ENCODE measurements around the gene C4orf50.

Gene C4orf50

GRCh38 chr4:5988086-5988845 is 30.0 kb downstream of the C4orf50 start:
- H3K9me2 ChIP-seq (replicated peaks; ENCODE audit: insufficient read depth, low read length), result no peaks in the 10 kb centered on the region
- H2AFZ ChIP-seq (ENCODE audit: low read length), result 0 out of 2 replicates have a peak overlapping the region, but pooled peaks have one; percentile 23
- H3K36me3 ChIP-seq (replicated peaks; ENCODE audit: insufficient read depth, low read length), result no peaks in the 10 kb centered on the region
- H3K27me3 ChIP-seq (replicated peaks; ENCODE audit: insufficient read depth, low read length), result peaks cover 3% of the 10 kb centered on the region; the same call in 1 of the 2 replicates
- H3K27ac ChIP-seq (ENCODE audit: low read length), result no peak overlapping the region
- DNase-seq, result peak; percentile 50
- no peaks in the 10 kb centered on the region for H3K9me3 ChIP-seq (replicated peaks; ENCODE audit: insufficient read depth, low read length)
- H3K4me2 ChIP-seq (ENCODE audit: low read depth, low read length), result peak overlapping the region; percentile 13; the same call in 1 of the 2 replicates
- no peaks in the 10 kb centered on the region for H4K20me1 ChIP-seq (ENCODE audit: insufficient read depth, low read length)
- TF ChIP-seq EZH2 (optimal IDR thresholded peaks at IDR 0.05; ENCODE audit: low read depth, low read length) (no peak), EZH2phosphoT487 (IDR thresholded peaks at IDR 0.05; ENCODE audit: low read length) (no peak)
- TF ChIP-seq, protein P1, sequence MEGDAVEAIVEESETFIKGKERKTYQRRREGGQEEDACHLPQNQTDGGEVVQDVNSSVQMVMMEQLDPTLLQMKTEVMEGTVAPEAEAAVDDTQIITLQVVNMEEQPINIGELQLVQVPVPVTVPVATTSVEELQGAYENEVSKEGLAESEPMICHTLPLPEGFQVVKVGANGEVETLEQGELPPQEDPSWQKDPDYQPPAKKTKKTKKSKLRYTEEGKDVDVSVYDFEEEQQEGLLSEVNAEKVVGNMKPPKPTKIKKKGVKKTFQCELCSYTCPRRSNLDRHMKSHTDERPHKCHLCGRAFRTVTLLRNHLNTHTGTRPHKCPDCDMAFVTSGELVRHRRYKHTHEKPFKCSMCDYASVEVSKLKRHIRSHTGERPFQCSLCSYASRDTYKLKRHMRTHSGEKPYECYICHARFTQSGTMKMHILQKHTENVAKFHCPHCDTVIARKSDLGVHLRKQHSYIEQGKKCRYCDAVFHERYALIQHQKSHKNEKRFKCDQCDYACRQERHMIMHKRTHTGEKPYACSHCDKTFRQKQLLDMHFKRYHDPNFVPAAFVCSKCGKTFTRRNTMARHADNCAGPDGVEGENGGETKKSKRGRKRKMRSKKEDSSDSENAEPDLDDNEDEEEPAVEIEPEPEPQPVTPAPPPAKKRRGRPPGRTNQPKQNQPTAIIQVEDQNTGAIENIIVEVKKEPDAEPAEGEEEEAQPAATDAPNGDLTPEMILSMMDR (IDR thresholded peaks at IDR 0.05; ENCODE audit: low read length), result no peak
- H3F3A ChIP-seq (ENCODE audit: insufficient read depth, low read length), result 0 out of 2 replicates have a peak, but pooled peaks cover 7% of the 10 kb centered on the region
- H3K79me2 ChIP-seq (ENCODE audit: low read length), result no peaks in the 10 kb centered on the region
- no peak overlapping the region for H3K4me3 ChIP-seq (ENCODE audit: low read length)
- no peak overlapping the region for H3K9ac ChIP-seq (ENCODE audit: low read length)
- H3K4me1 ChIP-seq (ENCODE audit: low read length), result peaks cover 7% of the 10 kb centered on the region

- Histone ChIP-seq H3K4me3 (ENCODE audit: low read length) (no peak overlapping the region), H3K36me3 (replicated peaks; ENCODE audit: insufficient read depth, low read length) (no peaks in the 10 kb centered on the region), H3K9me2 (replicated peaks; ENCODE audit: insufficient read depth, low read length) (no peaks in the 10 kb centered on the region), H3K9ac (ENCODE audit: low read length) (no peak overlapping the region), H3K27me3 (replicated peaks; ENCODE audit: insufficient read depth, low read length) (peaks cover 3% of the 10 kb centered on the region; the same call in 1 of the 2 replicates), H3K27ac (ENCODE audit: low read length) (no peak overlapping the region), H3F3A (ENCODE audit: insufficient read depth, low read length) (0 out of 2 replicates have a peak, but pooled peaks cover 7% of the 10 kb centered on the region), H4K20me1 (ENCODE audit: insufficient read depth, low read length) (no peaks in the 10 kb centered on the region), H2AFZ (ENCODE audit: low read length) (no peak overlapping the region), H3K4me1 (ENCODE audit: low read length) (peaks cover 14% of the 10 kb centered on the region), H3K9me3 (replicated peaks; ENCODE audit: insufficient read depth, low read length) (no peaks in the 10 kb centered on the region), H3K79me2 (ENCODE audit: low read length) (no peaks in the 10 kb centered on the region), H3K4me2 (ENCODE audit: low read depth, low read length) (no peak overlapping the region)
- no peak for DNase-seq
- TF ChIP-seq EZH2 (optimal IDR thresholded peaks at IDR 0.05; ENCODE audit: low read depth, low read length) (no peak), EZH2phosphoT487 (IDR thresholded peaks at IDR 0.05; ENCODE audit: low read length) (no peak)
- TF ChIP-seq, protein P1 (IDR thresholded peaks at IDR 0.05; ENCODE audit: low read length), result no peak
Measured at GRCh38 chr4:5984843-5985242, 33.4 kb downstream of the C4orf50 start.

DNA sequence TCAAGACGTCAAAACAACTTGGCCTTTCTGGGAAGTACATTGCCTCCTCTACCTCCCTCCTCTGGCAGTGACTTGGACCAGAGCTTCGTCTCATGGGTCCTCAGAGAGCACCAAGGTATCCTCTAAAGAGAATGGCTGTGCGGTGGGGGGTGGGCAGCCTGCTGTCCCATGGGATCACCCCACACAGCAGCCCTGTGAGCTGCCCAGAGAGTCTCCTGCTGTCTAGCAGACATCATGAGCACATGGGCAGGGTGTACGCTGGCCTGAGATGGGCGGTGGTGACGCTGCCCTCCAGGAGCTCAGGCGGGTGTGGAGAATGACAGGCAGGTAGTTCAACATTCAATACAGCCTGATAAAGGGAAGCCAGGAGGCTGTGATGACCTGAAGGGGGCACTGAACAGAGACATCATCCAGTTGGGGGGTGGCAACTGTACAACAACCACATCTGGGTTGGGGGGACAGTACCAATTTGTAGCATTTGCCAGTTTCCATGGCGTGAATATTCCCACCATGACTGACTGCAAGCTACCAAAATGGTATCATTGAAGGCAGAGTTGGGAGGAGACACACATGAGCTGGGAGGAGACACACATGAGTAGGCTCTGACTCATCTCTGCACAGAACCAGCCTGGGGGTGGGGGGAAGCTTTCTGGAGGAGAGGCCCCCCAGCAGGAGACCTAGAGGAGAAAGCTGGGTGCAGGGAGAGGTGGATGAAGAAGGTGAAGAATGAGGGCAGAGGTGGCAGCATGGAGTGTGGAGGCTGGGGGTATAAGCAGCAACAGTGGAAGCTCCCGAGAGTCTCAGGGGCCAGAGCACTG is 35.9 kb downstream of the C4orf50 start:
- Histone ChIP-seq H3K9me3 (replicated peaks; ENCODE audit: insufficient read depth, low read length) (no peaks in the 10 kb centered on the region), H3K27ac (ENCODE audit: low read length) (no peak overlapping the region), H3K4me3 (ENCODE audit: low read length) (no peak overlapping the region), H3K36me3 (replicated peaks; ENCODE audit: insufficient read depth, low read length) (no peaks in the 10 kb centered on the region), H2AFZ (ENCODE audit: low read length) (no peak overlapping the region), H3F3A (ENCODE audit: insufficient read depth, low read length) (no peaks in the 10 kb centered on the region), H3K4me2 (ENCODE audit: low read depth, low read length) (no peak overlapping the region), H3K4me1 (ENCODE audit: low read length) (peaks cover 14% of the 10 kb centered on the region), H3K27me3 (replicated peaks; ENCODE audit: insufficient read depth, low read length) (peaks cover 3% of the 10 kb centered on the region; the same call in 1 of the 2 replicates), H3K79me2 (ENCODE audit: low read length) (no peaks in the 10 kb centered on the region), H3K9ac (ENCODE audit: low read length) (no peak overlapping the region), H4K20me1 (ENCODE audit: insufficient read depth, low read length) (no peaks in the 10 kb centered on the region), H3K9me2 (replicated peaks; ENCODE audit: insufficient read depth, low read length) (no peaks in the 10 kb centered on the region)
- TF ChIP-seq EZH2 (optimal IDR thresholded peaks at IDR 0.05; ENCODE audit: low read depth, low read length) (no peak), EZH2phosphoT487 (IDR thresholded peaks at IDR 0.05; ENCODE audit: low read length) (no peak)
- TF ChIP-seq, protein P1 (IDR thresholded peaks at IDR 0.05; ENCODE audit: low read length), result no peak
- DNase-seq, result no peak
